ENCODE measurements around the gene HBQ1.
A peak's percentile ranks its signal among the peaks of the same experiment; 100 is the strongest.

HBQ1 gene

GRCh38 chr16:179211-180092 is 807 bp upstream of the HBQ1 start:
- TF ChIP-seq, protein P1, sequence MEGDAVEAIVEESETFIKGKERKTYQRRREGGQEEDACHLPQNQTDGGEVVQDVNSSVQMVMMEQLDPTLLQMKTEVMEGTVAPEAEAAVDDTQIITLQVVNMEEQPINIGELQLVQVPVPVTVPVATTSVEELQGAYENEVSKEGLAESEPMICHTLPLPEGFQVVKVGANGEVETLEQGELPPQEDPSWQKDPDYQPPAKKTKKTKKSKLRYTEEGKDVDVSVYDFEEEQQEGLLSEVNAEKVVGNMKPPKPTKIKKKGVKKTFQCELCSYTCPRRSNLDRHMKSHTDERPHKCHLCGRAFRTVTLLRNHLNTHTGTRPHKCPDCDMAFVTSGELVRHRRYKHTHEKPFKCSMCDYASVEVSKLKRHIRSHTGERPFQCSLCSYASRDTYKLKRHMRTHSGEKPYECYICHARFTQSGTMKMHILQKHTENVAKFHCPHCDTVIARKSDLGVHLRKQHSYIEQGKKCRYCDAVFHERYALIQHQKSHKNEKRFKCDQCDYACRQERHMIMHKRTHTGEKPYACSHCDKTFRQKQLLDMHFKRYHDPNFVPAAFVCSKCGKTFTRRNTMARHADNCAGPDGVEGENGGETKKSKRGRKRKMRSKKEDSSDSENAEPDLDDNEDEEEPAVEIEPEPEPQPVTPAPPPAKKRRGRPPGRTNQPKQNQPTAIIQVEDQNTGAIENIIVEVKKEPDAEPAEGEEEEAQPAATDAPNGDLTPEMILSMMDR (conservative IDR thresholded peaks at IDR 0.05; ENCODE audit: low read depth): no peak
- CTCF ChIA-PET: interaction anchor here (1.0 to 1.3 kb wide), 3 partner anchors 12 to 72 kb away, joined by 3 to 5 read pairs (median 3); no protein-coding TSS in a partner anchor
- POLR2A ChIA-PET (ENCODE audit: low non-redundant PET): no interaction called here

GRCh38 chr16:180681-181564 is 664 bp downstream of the HBQ1 start:
- no peak overlapping the region for H3K27ac ChIP-seq
- POLR2A ChIA-PET (ENCODE audit: low non-redundant PET): no interaction called here
- TF ChIP-seq, protein P1 (conservative IDR thresholded peaks at IDR 0.05; ENCODE audit: low read depth): no peak
- peak; percentile 78 for DNase-seq (ENCODE audit: low spot score)
- CTCF ChIA-PET: interaction anchor here (0.5 to 1.4 kb wide), 10 partner anchors 11 to 111 kb away, joined by 3 to 8 read pairs (median 5); no protein-coding TSS in a partner anchor

More at GRCh38 chr16:179211-180092, 807 bp upstream of the HBQ1 start:
- no peak for DNase-seq (ENCODE audit: low spot score)
- no peak overlapping the region for H3K27ac ChIP-seq

GRCh38 chr16:181565-182021 is 1.3 kb downstream of the HBQ1 start:
- TF ChIP-seq, protein P1 (conservative IDR thresholded peaks at IDR 0.05; ENCODE audit: low read depth): peak; percentile 95
- CTCF ChIA-PET: interaction anchor here (0.6 to 1.4 kb wide), 8 partner anchors 10 to 112 kb away, joined by 3 to 7 read pairs (median 4); partner anchors contain the start of gene HBM
- POLR2A ChIA-PET (ENCODE audit: low non-redundant PET): no interaction called here
- no peak overlapping the region for H3K27ac ChIP-seq
- no peak for DNase-seq (ENCODE audit: low spot score)

GRCh38 chr16:183005-183404 is 2.7 kb downstream of the HBQ1 start:
- ChIA-PET CTCF (interaction anchor here (0.7 to 1.4 kb wide), 3 partner anchors 76 to 179 kb away, joined by 4 to 6 read pairs (median 5); no protein-coding TSS in a partner anchor), POLR2A (ENCODE audit: low non-redundant PET) (no interaction called here)
- DNase-seq (ENCODE audit: low spot score): no peak
- TF ChIP-seq, protein P1 (conservative IDR thresholded peaks at IDR 0.05; ENCODE audit: low read depth): no peak
- H3K27ac ChIP-seq: peak overlapping the region; percentile 10; the same call in 1 of the 2 replicates

GRCh38 chr16:185213-185612 is 5.0 kb downstream of the HBQ1 start:
- ChIA-PET CTCF (interaction anchor here (0.6 kb wide), 1 partner anchor 79 kb away, joined by 3 read pairs; no protein-coding TSS in a partner anchor), POLR2A (ENCODE audit: low non-redundant PET) (no interaction called here)
- TF ChIP-seq, protein P1 (conservative IDR thresholded peaks at IDR 0.05; ENCODE audit: low read depth): no peak
- H3K27ac ChIP-seq: no peak overlapping the region
- DNase-seq (ENCODE audit: low spot score): no peak

DNA sequence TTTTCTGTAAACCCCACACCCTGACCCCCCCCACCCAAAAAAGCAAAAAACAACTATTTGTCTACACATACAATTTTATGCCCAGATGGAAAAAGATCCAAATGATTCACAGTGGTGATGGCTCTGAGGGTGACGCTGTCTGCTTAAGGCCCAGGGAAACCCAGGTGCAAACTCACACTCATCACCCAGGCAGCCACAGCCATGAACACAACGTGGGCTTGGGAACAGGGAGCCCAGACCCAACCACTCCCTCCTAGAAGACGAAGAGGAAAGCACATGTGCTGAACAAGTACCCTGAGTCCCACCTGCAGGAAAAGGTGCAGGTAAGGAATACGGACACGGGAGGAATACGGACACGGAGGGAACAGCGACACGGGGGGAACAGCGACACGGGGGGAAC is 5.4 kb downstream of the HBQ1 start:
- POLR2A ChIA-PET (ENCODE audit: low non-redundant PET): no interaction called here
- TF ChIP-seq, protein P1 (conservative IDR thresholded peaks at IDR 0.05; ENCODE audit: low read depth): no peak

More for the DNA sequence above, 5.4 kb downstream of the HBQ1 start:
- no peak overlapping the region for H3K27ac ChIP-seq
- CTCF ChIA-PET: no interaction called here
- DNase-seq (ENCODE audit: low spot score): no peak

All from RWPE1 (cell line).